Stimulated activated naive CD8-positive, alpha-beta T cell treated with anti-CD3 and anti-CD28 coated beads, Interleukin-15, Interleukin-2, amounts not matched to agents 100 ng/mL and 50 ng/mL, for 24 hours (primary cell): ENCODE data around the gene SLC7A6OS.

Experiments
- H3K27ac Mint-ChIP-seq: one replicate; pipeline ENCODE4 v1.8.0; 2021; ENCODE audit warnings: mild to moderate bottlenecking, mixed read lengths
- H3K27me3 Mint-ChIP-seq: one replicate; pipeline ENCODE4 v1.8.0; 2021; ENCODE audit warnings: mixed read lengths
- H3K36me3 Mint-ChIP-seq: one replicate; pipeline ENCODE4 v1.8.0; 2021; ENCODE audit warnings: low read depth, mixed read lengths
- H3K4me1 Mint-ChIP-seq: one replicate; pipeline ENCODE4 v1.8.0; 2021; ENCODE audit warnings: low read depth, mixed read lengths
- H3K4me3 Mint-ChIP-seq: one replicate; pipeline ENCODE4 v1.8.0; 2021; ENCODE audit warnings: mild to moderate bottlenecking, mixed read lengths
- H3K9me3 Mint-ChIP-seq: one replicate; pipeline ENCODE4 v1.8.0; 2021; ENCODE audit warnings: mixed read lengths

Gene SLC7A6OS

DNA sequence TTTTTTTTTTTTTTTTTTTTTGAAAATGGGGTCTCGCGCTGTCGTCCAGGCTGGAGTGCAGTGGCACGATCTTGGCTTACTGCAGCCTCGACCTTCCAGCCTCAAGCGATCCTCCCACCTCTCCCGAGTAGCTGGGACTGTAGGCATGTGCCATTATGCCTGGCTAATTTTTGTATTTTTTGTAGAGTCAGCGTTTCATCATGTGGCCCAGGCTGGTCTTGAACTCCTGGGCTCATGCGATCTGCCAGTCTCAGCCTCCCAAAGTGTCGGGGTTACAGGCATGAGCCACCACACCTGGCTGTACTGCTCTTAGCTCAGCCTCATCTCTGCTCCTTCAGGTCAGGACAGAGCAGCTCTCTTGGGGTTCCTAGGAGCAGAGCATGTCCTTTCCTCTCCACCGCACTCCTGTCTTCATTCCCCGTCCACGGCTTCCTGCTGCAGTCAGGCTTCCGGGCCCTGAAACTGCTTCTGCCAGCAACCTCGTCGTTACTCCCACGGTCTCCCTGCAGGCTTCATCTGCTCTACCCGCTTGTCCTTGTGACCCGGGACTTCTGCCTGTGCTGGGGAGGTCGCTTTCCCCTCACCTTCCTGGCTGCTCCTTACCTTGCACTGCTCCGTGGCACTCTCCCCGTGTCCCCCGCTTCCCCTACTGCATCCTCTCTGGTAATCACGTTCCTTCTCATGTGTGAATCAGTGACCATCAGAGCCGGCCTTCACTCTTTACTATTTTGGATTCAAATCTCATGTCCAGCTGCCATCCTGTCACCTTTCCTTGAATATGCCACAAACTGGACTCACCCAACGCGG is 38.1 kb upstream of the SLC7A6OS start:
- H3K4me1 Mint-ChIP-seq: peaks cover 13% of the 10 kb centered on the region
- H3K4me3 Mint-ChIP-seq: no peak overlapping the region
- no peaks in the 10 kb centered on the region for H3K9me3 Mint-ChIP-seq
- H3K36me3 Mint-ChIP-seq: peaks cover 77% of the 10 kb centered on the region
- no peaks in the 10 kb centered on the region for H3K27me3 Mint-ChIP-seq
- H3K27ac Mint-ChIP-seq: no peak overlapping the region

DNA sequence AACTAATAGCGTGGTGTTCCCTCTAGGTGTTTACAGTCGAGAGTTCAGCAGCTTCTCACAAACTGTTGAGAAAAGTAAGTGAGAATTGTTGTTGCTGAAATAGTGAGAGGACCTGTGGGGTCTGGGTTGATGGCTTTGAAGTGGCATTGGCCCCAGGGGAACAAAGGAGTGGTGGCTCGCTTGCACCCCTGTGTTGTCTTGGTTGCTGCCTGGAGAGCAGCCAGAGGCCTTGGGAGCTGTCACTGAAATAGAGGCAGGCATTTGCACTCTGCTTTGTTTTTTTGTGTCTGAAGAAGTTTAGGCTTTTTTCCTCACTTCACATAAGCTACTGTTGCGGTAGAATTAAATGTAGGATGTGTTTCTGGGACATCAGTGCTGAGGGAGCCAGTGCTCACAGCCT is 36.9 kb upstream of the SLC7A6OS start:
- no peak overlapping the region for H3K27ac Mint-ChIP-seq
- no peak overlapping the region for H3K4me3 Mint-ChIP-seq
- no peaks in the 10 kb centered on the region for H3K9me3 Mint-ChIP-seq
- peaks cover 72% of the 10 kb centered on the region for H3K36me3 Mint-ChIP-seq
- no peaks in the 10 kb centered on the region for H3K27me3 Mint-ChIP-seq
- H3K4me1 Mint-ChIP-seq: peaks cover 13% of the 10 kb centered on the region

- Mint-ChIP-seq H3K27ac (no peak overlapping the region), H3K4me3 (no peak overlapping the region), H3K36me3 (peaks cover 73% of the 10 kb centered on the region), H3K27me3 (no peaks in the 10 kb centered on the region), H3K4me1 (peaks cover 13% of the 10 kb centered on the region), H3K9me3 (no peaks in the 10 kb centered on the region)
These were observed 36.2 kb upstream of the SLC7A6OS start for GRCh38 chr16:68346892-68347480.

- Mint-ChIP-seq H3K27me3 (no peaks in the 10 kb centered on the region), H3K27ac (no peak overlapping the region), H3K9me3 (no peaks in the 10 kb centered on the region), H3K36me3 (peaks cover 72% of the 10 kb centered on the region), H3K4me1 (peaks cover 13% of the 10 kb centered on the region), H3K4me3 (no peak overlapping the region)
These were observed 35.4 kb upstream of the SLC7A6OS start for GRCh38 chr16:68345958-68346635.

DNA sequence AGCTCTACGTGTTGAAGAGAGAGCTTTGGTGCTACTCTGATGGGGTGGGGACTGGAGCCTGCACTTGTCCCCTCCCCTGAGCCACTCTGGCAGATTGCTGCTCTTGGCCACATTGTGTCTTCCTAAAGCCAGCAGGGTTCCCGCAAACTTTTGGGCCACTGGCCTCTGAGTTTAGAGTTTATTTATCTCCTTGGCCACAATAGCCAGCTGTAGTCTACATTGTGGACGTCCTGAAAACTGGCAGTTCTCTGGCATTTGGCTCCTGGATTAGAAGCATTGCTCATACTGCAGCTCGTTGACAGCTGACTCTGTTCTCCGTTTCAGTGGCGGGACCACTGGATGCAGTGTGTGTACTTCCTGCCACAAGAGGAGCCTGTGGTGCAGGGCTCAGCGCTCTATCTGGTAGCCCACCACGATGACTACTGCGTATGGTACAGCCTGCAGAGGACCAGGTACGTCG is 34.6 kb upstream of the SLC7A6OS start:
- Mint-ChIP-seq H3K4me3 (no peak overlapping the region), H3K27me3 (no peaks in the 10 kb centered on the region), H3K4me1 (peaks cover 13% of the 10 kb centered on the region), H3K9me3 (no peaks in the 10 kb centered on the region), H3K36me3 (peaks cover 74% of the 10 kb centered on the region), H3K27ac (no peak overlapping the region)

GRCh38 chr16:68344252-68344651 is 33.5 kb upstream of the SLC7A6OS start:
- peaks cover 76% of the 10 kb centered on the region for H3K36me3 Mint-ChIP-seq
- no peaks in the 10 kb centered on the region for H3K9me3 Mint-ChIP-seq
- H3K4me3 Mint-ChIP-seq: no peak overlapping the region
- no peak overlapping the region for H3K27ac Mint-ChIP-seq
- H3K27me3 Mint-ChIP-seq: no peaks in the 10 kb centered on the region
- H3K4me1 Mint-ChIP-seq: peaks cover 13% of the 10 kb centered on the region

- H3K4me1 Mint-ChIP-seq: peaks cover 13% of the 10 kb centered on the region
- peaks cover 73% of the 10 kb centered on the region for H3K36me3 Mint-ChIP-seq
- H3K27me3 Mint-ChIP-seq: no peaks in the 10 kb centered on the region
- no peaks in the 10 kb centered on the region for H3K9me3 Mint-ChIP-seq
- H3K27ac Mint-ChIP-seq: no peak overlapping the region
- no peak overlapping the region for H3K4me3 Mint-ChIP-seq
These were observed 32.4 kb upstream of the SLC7A6OS start for GRCh38 chr16:68343137-68343536.

- no peaks in the 10 kb centered on the region for H3K9me3 Mint-ChIP-seq
- no peak overlapping the region for H3K27ac Mint-ChIP-seq
- H3K4me1 Mint-ChIP-seq: peaks cover 13% of the 10 kb centered on the region
- no peaks in the 10 kb centered on the region for H3K27me3 Mint-ChIP-seq
- H3K36me3 Mint-ChIP-seq: peaks cover 73% of the 10 kb centered on the region
- H3K4me3 Mint-ChIP-seq: no peak overlapping the region
These were observed 31.9 kb upstream of the SLC7A6OS start for GRCh38 chr16:68342620-68343019.

- no peaks in the 10 kb centered on the region for H3K27me3 Mint-ChIP-seq
- H3K9me3 Mint-ChIP-seq: no peaks in the 10 kb centered on the region
- no peaks in the 10 kb centered on the region for H3K4me1 Mint-ChIP-seq
- H3K36me3 Mint-ChIP-seq: peaks cover 71% of the 10 kb centered on the region
- no peak overlapping the region for H3K4me3 Mint-ChIP-seq
- no peak overlapping the region for H3K27ac Mint-ChIP-seq
These were observed 28.5 kb upstream of the SLC7A6OS start for GRCh38 chr16:68339214-68339613.

GRCh38 chr16:68338326-68339119 is 27.8 kb upstream of the SLC7A6OS start:
- H3K27me3 Mint-ChIP-seq: no peaks in the 10 kb centered on the region
- no peaks in the 10 kb centered on the region for H3K9me3 Mint-ChIP-seq
- no peaks in the 10 kb centered on the region for H3K4me1 Mint-ChIP-seq
- peaks cover 72% of the 10 kb centered on the region for H3K36me3 Mint-ChIP-seq
- no peak overlapping the region for H3K4me3 Mint-ChIP-seq
- no peak overlapping the region for H3K27ac Mint-ChIP-seq

- H3K9me3 Mint-ChIP-seq: no peaks in the 10 kb centered on the region
- H3K27ac Mint-ChIP-seq: no peak overlapping the region
- peaks cover 65% of the 10 kb centered on the region for H3K36me3 Mint-ChIP-seq
These were observed 24.4 kb upstream of the SLC7A6OS start for GRCh38 chr16:68335175-68335574.

DNA sequence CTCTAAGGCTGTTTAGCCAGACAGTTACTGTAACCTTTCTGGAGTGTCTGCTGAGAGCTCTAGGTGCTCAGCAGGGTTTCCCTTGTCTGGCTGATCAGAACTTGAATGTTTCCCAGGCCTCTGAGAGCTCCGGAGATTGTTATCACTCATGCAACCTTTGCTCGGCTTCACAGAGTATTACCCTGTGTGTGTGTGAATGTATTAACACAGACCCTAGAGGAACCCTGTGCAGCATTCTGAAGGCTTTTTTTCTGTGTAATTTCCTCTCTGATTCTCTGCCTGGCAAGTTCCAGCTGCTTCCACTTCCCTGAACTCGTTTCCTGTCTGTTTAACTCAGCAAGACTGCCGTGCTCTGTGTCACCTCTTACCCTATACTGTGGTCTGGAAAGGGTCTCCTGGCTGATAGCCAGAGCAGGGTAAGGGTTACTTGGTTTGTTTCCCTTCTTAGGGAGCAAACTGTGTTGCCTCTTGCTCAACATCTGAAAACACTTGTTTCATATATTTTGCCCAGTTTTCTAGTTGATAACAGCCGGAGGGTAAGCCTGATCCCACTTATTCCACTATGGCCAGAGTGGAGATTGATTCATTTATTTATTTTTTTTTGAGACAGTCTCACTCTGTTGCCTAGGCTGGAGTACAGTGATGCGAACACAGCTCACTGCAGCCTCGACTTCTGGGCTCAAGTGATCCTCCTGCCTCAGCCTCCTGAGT is 21.8 kb upstream of the SLC7A6OS start:
- no peak overlapping the region for H3K4me3 Mint-ChIP-seq
- H3K36me3 Mint-ChIP-seq: peaks cover 58% of the 10 kb centered on the region
- H3K4me1 Mint-ChIP-seq: peaks cover 22% of the 10 kb centered on the region
- no peaks in the 10 kb centered on the region for H3K27me3 Mint-ChIP-seq
- H3K27ac Mint-ChIP-seq: peak overlapping the region; percentile 59
- no peaks in the 10 kb centered on the region for H3K9me3 Mint-ChIP-seq

More at GRCh38 chr16:68335175-68335574, 24.4 kb upstream of the SLC7A6OS start:
- Mint-ChIP-seq H3K4me1 (peaks cover 12% of the 10 kb centered on the region), H3K27me3 (no peaks in the 10 kb centered on the region), H3K4me3 (no peak overlapping the region)

- H3K4me1 Mint-ChIP-seq: peaks cover 26% of the 10 kb centered on the region
- H3K9me3 Mint-ChIP-seq: no peaks in the 10 kb centered on the region
- H3K4me3 Mint-ChIP-seq: no peak overlapping the region
- no peaks in the 10 kb centered on the region for H3K27me3 Mint-ChIP-seq
- H3K36me3 Mint-ChIP-seq: peaks cover 57% of the 10 kb centered on the region
- H3K27ac Mint-ChIP-seq: peak overlapping the region; percentile 59
These were observed 21.2 kb upstream of the SLC7A6OS start for GRCh38 chr16:68331879-68332410.

DNA sequence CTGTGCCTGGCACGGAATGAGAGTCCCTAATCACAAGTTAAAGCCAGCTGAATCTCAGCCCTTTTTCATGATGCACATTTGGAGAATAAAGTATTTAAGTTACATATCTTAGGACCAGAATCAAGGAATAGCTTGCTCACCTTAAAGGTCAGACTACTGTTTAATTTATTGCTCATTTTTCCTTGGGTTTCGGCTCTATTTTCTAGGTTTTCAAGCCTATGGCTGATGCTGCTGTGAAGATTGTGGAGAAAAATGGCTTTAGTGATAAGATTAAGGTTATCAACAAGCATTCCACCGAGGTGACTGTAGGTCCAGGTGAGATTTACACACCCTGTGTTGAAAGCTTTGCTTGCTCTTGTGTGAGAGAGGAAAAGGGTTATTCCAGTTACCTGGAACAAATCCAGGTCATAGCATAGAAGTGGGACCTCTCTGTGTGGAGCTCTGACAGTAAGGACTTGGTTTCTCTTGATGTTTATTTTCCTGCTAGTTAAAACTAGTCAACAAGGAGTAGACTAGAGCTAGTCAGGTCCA is 18.2 kb upstream of the SLC7A6OS start:
- Mint-ChIP-seq H3K4me3 (no peak overlapping the region), H3K27me3 (no peaks in the 10 kb centered on the region), H3K27ac (no peak overlapping the region), H3K9me3 (no peaks in the 10 kb centered on the region), H3K36me3 (peaks cover 43% of the 10 kb centered on the region), H3K4me1 (peaks cover 31% of the 10 kb centered on the region)
